ENCODE data around the gene WNK1. TPM values are rescaled to one million over a fixed set of nuclear protein-coding genes. Genes with fewer than 3 reads are reported as not detected.

The WNK1 gene
- total RNA-seq, 2 donors from 2014 or later, result 215 to 220 TPM

GRCh38 chr12:879641-880040, 127.3 kb downstream of the WNK1 start:
- no peaks in the 10 kb centered on the region for H3K9me3 ChIP-seq (ENCODE audit: control insufficient read depth, low read length, poor library complexity, severe bottlenecking)
- Mint-ChIP-seq H3K27ac (peak overlapping the region; percentile 80), H3K27me3 (no peaks in the 10 kb centered on the region), H3K4me1 (peaks cover 12% of the 10 kb centered on the region), H3K4me3 (no peak overlapping the region), H3K36me3 (ENCODE audit: low read depth) (peaks cover 10% of the 10 kb centered on the region)
- no peak for DNase-seq
- no peak for ATAC-seq

- no peak for ATAC-seq
Observed at GRCh38 chr12:880656-881055, 128.3 kb downstream of the WNK1 start.

GRCh38 chr12:884746-885414, 132.5 kb downstream of the WNK1 start:
- peak overlapping the region; percentile 78 for H3K27ac Mint-ChIP-seq
- no peak for DNase-seq
- H3K36me3 Mint-ChIP-seq (ENCODE audit: low read depth), result peaks cover 13% of the 10 kb centered on the region
- no peak overlapping the region for H3K4me3 Mint-ChIP-seq
- H3K9me3 ChIP-seq (ENCODE audit: control insufficient read depth, low read length, poor library complexity, severe bottlenecking), result no peaks in the 10 kb centered on the region
- no peaks in the 10 kb centered on the region for H3K27me3 Mint-ChIP-seq
- ATAC-seq, result no peak
- H3K4me1 Mint-ChIP-seq, result peaks cover 8% of the 10 kb centered on the region

More at GRCh38 chr12:880656-881055, 128.3 kb downstream of the WNK1 start:
- H3K36me3 Mint-ChIP-seq (ENCODE audit: low read depth), result peaks cover 17% of the 10 kb centered on the region
- H3K4me3 Mint-ChIP-seq, result no peak overlapping the region
- H3K4me1 Mint-ChIP-seq, result peaks cover 11% of the 10 kb centered on the region
- no peaks in the 10 kb centered on the region for H3K27me3 Mint-ChIP-seq
- H3K9me3 ChIP-seq (ENCODE audit: control insufficient read depth, low read length, poor library complexity, severe bottlenecking), result no peaks in the 10 kb centered on the region
- DNase-seq, result no peak
- peak overlapping the region; percentile 74 for H3K27ac Mint-ChIP-seq

GRCh38 chr12:885701-886100, 133.3 kb downstream of the WNK1 start:
- no peak for DNase-seq
- no peak overlapping the region for H3K4me3 Mint-ChIP-seq
- H3K27me3 Mint-ChIP-seq, result no peaks in the 10 kb centered on the region
- H3K9me3 ChIP-seq (ENCODE audit: control insufficient read depth, low read length, poor library complexity, severe bottlenecking), result no peaks in the 10 kb centered on the region
- peaks cover 6% of the 10 kb centered on the region for H3K4me1 Mint-ChIP-seq
- H3K27ac Mint-ChIP-seq, result peak overlapping the region; percentile 78
- H3K36me3 Mint-ChIP-seq (ENCODE audit: low read depth), result peaks cover 10% of the 10 kb centered on the region
- no peak for ATAC-seq

GRCh38 chr12:886206-886605, 133.8 kb downstream of the WNK1 start:
- DNase-seq, result no peak
- no peaks in the 10 kb centered on the region for H3K9me3 ChIP-seq (ENCODE audit: control insufficient read depth, low read length, poor library complexity, severe bottlenecking)
- peaks cover 6% of the 10 kb centered on the region for H3K4me1 Mint-ChIP-seq
- ATAC-seq, result no peak
- peaks cover 10% of the 10 kb centered on the region for H3K36me3 Mint-ChIP-seq (ENCODE audit: low read depth)
- H3K4me3 Mint-ChIP-seq, result no peak overlapping the region
- H3K27ac Mint-ChIP-seq, result no peak overlapping the region
- H3K27me3 Mint-ChIP-seq, result no peaks in the 10 kb centered on the region

- H3K9me3 ChIP-seq (ENCODE audit: control insufficient read depth, low read length, poor library complexity, severe bottlenecking), result no peaks in the 10 kb centered on the region
- Mint-ChIP-seq H3K4me3 (no peak overlapping the region), H3K36me3 (ENCODE audit: low read depth) (peaks cover 6% of the 10 kb centered on the region), H3K27ac (no peak overlapping the region), H3K4me1 (peaks cover 6% of the 10 kb centered on the region), H3K27me3 (no peaks in the 10 kb centered on the region)
- no peak for ATAC-seq
- DNase-seq, result no peak
Observed at GRCh38 chr12:894226-894625, 141.8 kb downstream of the WNK1 start.

- Mint-ChIP-seq H3K4me3 (no peak overlapping the region), H3K27me3 (no peaks in the 10 kb centered on the region), H3K4me1 (peaks cover 6% of the 10 kb centered on the region), H3K36me3 (ENCODE audit: low read depth) (peaks cover 6% of the 10 kb centered on the region), H3K27ac (no peak overlapping the region)
- no peak for DNase-seq
- no peaks in the 10 kb centered on the region for H3K9me3 ChIP-seq (ENCODE audit: control insufficient read depth, low read length, poor library complexity, severe bottlenecking)
- no peak for ATAC-seq
Observed at GRCh38 chr12:896031-896430, 143.7 kb downstream of the WNK1 start.

- no peaks in the 10 kb centered on the region for H3K27me3 Mint-ChIP-seq
- peak overlapping the region; percentile 60 for H3K27ac Mint-ChIP-seq
- no peaks in the 10 kb centered on the region for H3K9me3 ChIP-seq (ENCODE audit: control insufficient read depth, low read length, poor library complexity, severe bottlenecking)
- H3K36me3 Mint-ChIP-seq (ENCODE audit: low read depth), result peaks cover 10% of the 10 kb centered on the region
- DNase-seq (no peak), ATAC-seq (no peak)
- H3K4me1 Mint-ChIP-seq, result peaks cover 4% of the 10 kb centered on the region
- H3K4me3 Mint-ChIP-seq, result no peak overlapping the region
Observed at GRCh38 chr12:897386-897785, 145.0 kb downstream of the WNK1 start.

- no peak overlapping the region for H3K27ac Mint-ChIP-seq
Observed at GRCh38 chr12:902581-902980, 150.2 kb downstream of the WNK1 start.

GRCh38 chr12:903055-903454, 150.7 kb downstream of the WNK1 start:
- peaks cover 20% of the 10 kb centered on the region for H3K36me3 Mint-ChIP-seq (ENCODE audit: low read depth)
- peaks cover 15% of the 10 kb centered on the region for H3K4me1 Mint-ChIP-seq

More at GRCh38 chr12:902581-902980, 150.2 kb downstream of the WNK1 start:
- DNase-seq (no peak), ATAC-seq (no peak)
- Mint-ChIP-seq H3K4me1 (peaks cover 15% of the 10 kb centered on the region), H3K27me3 (no peaks in the 10 kb centered on the region), H3K36me3 (ENCODE audit: low read depth) (peaks cover 17% of the 10 kb centered on the region), H3K4me3 (no peak overlapping the region)
- no peaks in the 10 kb centered on the region for H3K9me3 ChIP-seq (ENCODE audit: control insufficient read depth, low read length, poor library complexity, severe bottlenecking)

GRCh38 chr12:904010-904414, 151.6 kb downstream of the WNK1 start:
- DNase-seq (no peak), ATAC-seq (no peak)
- Mint-ChIP-seq H3K27ac (peak overlapping the region; percentile 74), H3K36me3 (ENCODE audit: low read depth) (peaks cover 21% of the 10 kb centered on the region), H3K4me3 (no peak overlapping the region), H3K27me3 (no peaks in the 10 kb centered on the region), H3K4me1 (peaks cover 15% of the 10 kb centered on the region)
- H3K9me3 ChIP-seq (ENCODE audit: control insufficient read depth, low read length, poor library complexity, severe bottlenecking), result no peaks in the 10 kb centered on the region

More at GRCh38 chr12:903055-903454, 150.7 kb downstream of the WNK1 start:
- Mint-ChIP-seq H3K4me3 (no peak overlapping the region), H3K27me3 (no peaks in the 10 kb centered on the region), H3K27ac (no peak overlapping the region)
- DNase-seq (no peak), ATAC-seq (no peak)
- H3K9me3 ChIP-seq (ENCODE audit: control insufficient read depth, low read length, poor library complexity, severe bottlenecking), result no peaks in the 10 kb centered on the region

GRCh38 chr12:905261-906031, 153.1 kb downstream of the WNK1 start:
- Mint-ChIP-seq H3K27me3 (no peaks in the 10 kb centered on the region), H3K36me3 (ENCODE audit: low read depth) (peaks cover 24% of the 10 kb centered on the region), H3K27ac (peak overlapping the region; percentile 74), H3K4me3 (peak overlapping the region; percentile 28), H3K4me1 (peaks cover 18% of the 10 kb centered on the region)
- H3K9me3 ChIP-seq (ENCODE audit: control insufficient read depth, low read length, poor library complexity, severe bottlenecking), result no peaks in the 10 kb centered on the region
- DNase-seq, result no peak
- ATAC-seq, result peak; percentile 68

GRCh38 chr12:906062-906585, 153.7 kb downstream of the WNK1 start:
- no peak overlapping the region for H3K4me3 Mint-ChIP-seq
- H3K27me3 Mint-ChIP-seq, result no peaks in the 10 kb centered on the region
- H3K9me3 ChIP-seq (ENCODE audit: control insufficient read depth, low read length, poor library complexity, severe bottlenecking), result no peaks in the 10 kb centered on the region
- peak overlapping the region; percentile 74 for H3K27ac Mint-ChIP-seq
- H3K4me1 Mint-ChIP-seq, result peaks cover 18% of the 10 kb centered on the region
- DNase-seq, result no peak
- peak; percentile 8 for ATAC-seq
- peaks cover 24% of the 10 kb centered on the region for H3K36me3 Mint-ChIP-seq (ENCODE audit: low read depth)
